SH-SY5Y (cell line): ENCODE measurements around the gene ELMOD2.

Experiments used
- GATA2 ChIP-seq: IDR thresholded peaks from 2 replicates; pipeline ENCODE4 v1.6.1; 2011; ENCODE audit warnings: mild to moderate bottlenecking, low read depth, low read length
- GATA3 ChIP-seq: IDR thresholded peaks from 2 replicates; pipeline ENCODE4 v1.6.1; 2011; ENCODE audit warnings: low read depth, mild to moderate bottlenecking, low read length, moderate library complexity

GRCh38 chr4:140571620-140572019 lies 47.7 kb downstream of the ELMOD2 start:
- TF ChIP-seq GATA2 (no peak), GATA3 (no peak)
